ENCODE data around the gene OR5H15. TPM values are rescaled to one million over a fixed set of nuclear protein-coding genes. Genes with fewer than 3 reads are reported as not detected.

The OR5H15 gene
- total and polyA plus RNA-seq, 2 of the 13 experiments (the other 11 are each of a cell fraction or from before 2014, with no cell fraction given) = not detected

GRCh38 chr3:98130421-98130820 is 36.1 kb upstream of the OR5H15 start, which contains the start of gene OR5H1:
Gene OR5H1, plus strand, starts transcription at chr3:98130721. Its CDS starts 1,977 bp downstream, at chr3:98132698.
- 0% methylated on average over 1 of the region's 1 CpG for WGBS (ENCODE audit: low lambda C conversion rate)

More at GRCh38 chr3:98130421-98130820, 36.1 kb upstream of the OR5H15 start, which contains the start of gene OR5H1:
- ChIA-PET CTCF (ENCODE audit: low intra/inter-chr PET ratio, low total read pairs) (no interaction called here), POLR2A (no interaction called here)
- ATAC-seq (no peak), DNase-seq (ENCODE audit: low spot score) (no peak), FAIRE-seq (no peak)
- Histone ChIP-seq H3K9ac (ENCODE audit: insufficient read depth, low read depth, low read length) (no peak within 1 kb of the TSS), H3K4me3 (replicated peaks in 1 of 3; ENCODE audit: insufficient read depth in 1 of 3, low read depth in 2 of 3, low read length in 3 of 3) (no peak within 1 kb of the TSS), H3K27ac (ENCODE audit: extremely low read length, insufficient read depth, low read length) (no peak within 1 kb of the TSS), H3K9me3 (ENCODE audit: low read length) (no peaks in the 10 kb centered on the region), H3K4me2 (ENCODE audit: low read depth, low read length) (no peak within 1 kb of the TSS), H3K4me1 (ENCODE audit: insufficient read depth, low read length) (no peaks in the 10 kb centered on the region), H2AFZ (ENCODE audit: low read length) (no peak within 1 kb of the TSS), H3K27me3 (ENCODE audit: control insufficient read depth in 1 of 2, insufficient read depth in 2 of 2, low read length in 2 of 2) (no peaks in the 10 kb centered on the region), H4K20me1 (ENCODE audit: insufficient read depth, low read length) (no peaks in the 10 kb centered on the region), H3K79me2 (ENCODE audit: insufficient read depth, low read length) (no peaks in the 10 kb centered on the region), H3K36me3 (replicated peaks in 1 of 2; ENCODE audit: control insufficient read depth in 1 of 2, insufficient read depth in 2 of 2, low read length in 2 of 2) (no peaks in the 10 kb centered on the region)
- intact Hi-C loops (cut with micrococcal nuclease; ENCODE audit: unreplicated experiment) (no loop called here), in situ Hi-C loops (cut with HindIII; ENCODE audit: extremely low pct_ligation_motif_present, low pct_unique_long_range_greater_than_20kb) (no loop called here)
- no peak for TF ChIP-seq PREB (CRISPR knock-in tag; IDR thresholded peaks at IDR 0.05)
- no peak for TF ChIP-seq ZMYM4 (CRISPR knock-in tag; IDR thresholded peaks at IDR 0.05)
- TF ChIP-seq ZSCAN21 (CRISPR knock-in tag; IDR thresholded peaks at IDR 0.05; ENCODE audit: borderline replicate concordance) = no peak
- no peak for TF ChIP-seq HOXA3 (CRISPR knock-in tag; IDR thresholded peaks at IDR 0.05)
- TF ChIP-seq CSRNP1 (CRISPR knock-in tag; IDR thresholded peaks at IDR 0.05) = no peak
- TF ChIP-seq SMC3 (IDR thresholded peaks at IDR 0.05; ENCODE audit: low read length) = no peak
- TF ChIP-seq MTA3 (CRISPR knock-in tag; IDR thresholded peaks at IDR 0.05) = no peak
- no peak for TF ChIP-seq ZNF615 (CRISPR knock-in tag; IDR thresholded peaks at IDR 0.05; ENCODE audit: borderline replicate concordance)
- no TSS peak for BruUV-seq (replicated peaks)
